T follicular helper cell (primary cell): ENCODE data around the gene QSOX2.

Experiments used
- DNase-seq: peaks from one replicate; pipeline ENCODE4 v3.0.0-alpha.2; 2020; ENCODE audit warnings: low read depth

QSOX2 gene

GRCh38 chr9:136222166-136222905, 23.3 kb downstream of the QSOX2 start:
- no peak for DNase-seq

DNA sequence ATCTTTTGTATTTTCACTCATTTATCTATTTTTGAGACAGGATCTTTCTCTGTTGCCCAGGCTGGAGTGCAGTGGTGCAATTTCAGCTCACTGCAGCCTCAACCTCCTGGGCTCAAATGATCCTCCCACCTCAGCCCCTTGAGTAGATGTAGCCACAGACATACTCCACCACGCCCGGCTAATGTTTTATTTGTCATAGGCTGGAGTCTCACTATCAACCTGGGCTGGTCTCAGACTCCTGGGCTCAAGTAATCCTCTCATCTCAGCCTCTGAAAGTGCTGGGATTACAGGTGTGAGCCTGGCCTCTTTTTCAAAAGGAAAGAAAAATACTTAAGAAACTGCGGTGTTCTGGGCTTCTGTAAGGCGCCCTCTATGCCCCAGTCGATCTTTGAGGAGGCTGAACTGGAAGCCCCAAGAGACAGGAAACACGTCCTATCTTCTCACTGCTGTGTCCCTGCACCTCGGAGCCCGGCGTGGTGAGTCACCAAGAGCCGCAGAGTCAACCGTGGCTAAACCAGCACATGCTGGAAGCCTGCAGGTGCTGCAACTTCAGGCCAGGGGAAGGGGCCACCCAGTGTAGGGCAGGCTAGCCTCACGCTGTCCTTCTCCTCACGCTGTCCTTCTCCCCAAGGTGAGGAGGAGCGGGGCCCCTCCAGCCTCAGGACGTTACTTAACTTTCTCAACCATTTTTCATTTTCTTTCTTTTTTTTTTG, 25.4 kb downstream of the QSOX2 start:
- peak; percentile 38 for DNase-seq

- DNase-seq: no peak
Observed at GRCh38 chr9:136219276-136219675, 26.3 kb downstream of the QSOX2 start.

- DNase-seq: no peak
Observed at GRCh38 chr9:136218673-136219072, 26.9 kb downstream of the QSOX2 start.

DNA sequence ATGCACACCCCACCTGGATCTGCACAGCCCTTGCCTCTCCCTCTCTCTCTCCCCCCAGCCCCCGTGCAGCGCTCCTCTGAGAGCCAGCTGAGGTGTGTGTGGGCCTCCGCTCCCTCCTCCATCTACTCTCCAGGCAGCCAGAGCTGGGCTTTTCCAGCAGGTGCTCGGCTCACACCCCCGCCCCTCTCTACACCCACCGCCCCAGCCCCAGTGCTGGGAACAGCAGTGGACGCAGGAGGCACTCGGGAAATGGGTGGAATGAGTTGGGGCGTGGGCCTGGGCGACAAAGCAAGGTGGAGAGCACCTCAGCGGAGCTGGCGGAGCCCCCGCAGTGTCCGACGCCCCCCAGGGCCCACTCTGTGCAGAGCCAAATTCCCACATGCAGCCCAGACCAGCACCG, 27.3 kb downstream of the QSOX2 start:
- DNase-seq: no peak

- no peak for DNase-seq
Observed at GRCh38 chr9:136216541-136217244, 28.9 kb downstream of the QSOX2 start.

- no peak for DNase-seq
Observed at GRCh38 chr9:136213733-136214132, 31.9 kb downstream of the QSOX2 start.

DNA sequence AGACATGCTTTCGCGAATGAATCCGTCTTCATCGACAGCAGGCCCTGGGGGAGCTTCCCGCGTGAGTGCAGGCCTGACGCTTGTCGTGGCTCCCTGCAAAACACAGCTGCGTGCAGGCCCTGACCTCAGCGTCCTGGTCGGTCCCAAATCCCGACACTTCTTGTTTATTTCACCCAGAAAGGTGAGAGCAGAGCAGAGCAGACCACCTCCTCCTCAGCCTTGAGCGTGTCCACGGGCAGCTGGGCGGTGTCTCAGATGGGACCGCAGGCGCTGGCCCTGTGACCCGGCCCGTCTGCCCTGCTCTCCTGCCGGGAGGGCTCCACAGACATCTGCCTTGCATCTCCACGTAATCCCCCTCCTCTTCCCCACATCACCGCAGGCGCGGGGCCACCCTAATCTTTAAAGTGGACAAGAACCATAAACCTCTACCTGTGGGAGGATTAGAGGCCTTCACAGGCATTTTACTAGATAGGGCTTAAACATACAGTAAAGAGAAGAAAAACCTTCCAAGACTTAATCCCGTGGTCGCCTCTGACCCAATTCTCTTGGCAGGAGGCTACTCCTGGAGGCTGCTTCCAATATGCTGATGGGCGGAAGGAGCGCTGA, 33.2 kb downstream of the QSOX2 start:
- DNase-seq: no peak

- no peak for DNase-seq
Observed at GRCh38 chr9:136211441-136212344, 33.9 kb downstream of the QSOX2 start.

DNA sequence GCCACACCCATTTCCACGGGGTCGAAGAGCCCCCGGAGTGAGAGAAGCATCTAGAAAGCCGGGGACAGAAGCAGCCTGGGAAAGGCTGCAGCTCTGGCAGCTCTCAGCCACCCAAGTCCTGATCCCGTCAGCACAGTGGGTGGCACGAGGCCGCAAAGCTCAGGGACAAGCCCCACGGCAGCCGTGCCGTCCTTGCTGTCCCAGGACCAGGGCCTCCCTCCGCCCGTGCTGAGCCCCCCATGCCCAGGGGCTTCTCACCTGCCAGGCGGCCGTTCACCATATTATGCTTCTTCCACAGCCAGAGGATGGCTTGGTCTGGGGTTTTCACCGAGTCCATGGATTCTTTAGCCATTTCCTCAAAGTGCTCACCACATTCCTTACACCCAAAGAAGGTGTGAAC, 34.6 kb downstream of the QSOX2 start:
- DNase-seq: no peak

DNA sequence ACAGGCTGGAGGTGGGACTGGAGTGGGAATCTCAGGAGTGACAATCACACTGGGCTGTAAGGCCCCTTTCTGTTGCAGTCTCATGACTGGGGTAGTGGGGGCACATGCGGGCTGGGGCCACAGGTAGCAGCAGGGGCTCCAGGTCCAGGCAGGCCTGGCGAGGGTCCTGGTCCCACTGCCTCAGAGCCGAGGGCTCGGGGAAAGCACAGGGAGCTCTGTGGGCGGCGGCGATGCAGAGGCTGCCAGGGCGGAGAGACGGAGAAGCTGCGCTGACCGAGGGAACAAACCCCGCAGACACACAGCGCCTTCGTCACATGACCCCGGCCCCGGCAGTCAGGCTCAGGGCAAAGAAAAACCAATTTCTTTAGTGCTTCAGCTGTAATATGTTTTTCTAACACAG, 35.3 kb downstream of the QSOX2 start:
- no peak for DNase-seq

GRCh38 chr9:136209786-136210185, 35.8 kb downstream of the QSOX2 start:
- no peak for DNase-seq

GRCh38 chr9:136209232-136209631, 36.4 kb downstream of the QSOX2 start:
- no peak for DNase-seq

DNA sequence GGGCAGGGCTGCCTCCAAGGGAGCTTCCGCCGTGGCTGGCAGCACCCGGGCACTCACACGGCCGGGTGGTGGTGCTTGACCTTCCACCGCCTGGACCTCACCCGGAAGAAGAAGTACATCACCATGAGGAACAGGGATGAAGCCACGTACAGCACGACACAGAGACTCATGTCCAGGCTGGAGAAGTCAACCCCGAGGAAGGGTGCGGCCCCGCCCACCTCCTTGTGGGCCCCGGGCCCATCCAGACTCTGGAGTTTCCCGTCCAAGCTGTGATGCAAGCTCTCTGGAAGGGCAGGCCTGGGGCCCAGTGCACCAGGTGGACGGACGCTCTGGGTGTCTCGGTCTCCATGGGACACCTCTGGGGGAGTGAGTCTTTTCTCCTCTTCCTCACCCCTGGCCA, 36.9 kb downstream of the QSOX2 start:
- no peak for DNase-seq

GRCh38 chr9:136207616-136208015, 38.0 kb downstream of the QSOX2 start:
- DNase-seq: no peak

- no peak for DNase-seq
Observed at GRCh38 chr9:136206602-136207275, 38.9 kb downstream of the QSOX2 start.

- DNase-seq: no peak
Observed at GRCh38 chr9:136205707-136205992, 40.0 kb downstream of the QSOX2 start.

GRCh38 chr9:136204838-136205706, 40.5 kb downstream of the QSOX2 start, which contains the start of gene LHX3:
Gene LHX3, minus strand, starts transcription at chr9:136205128. Its CDS starts 116 bp downstream, at chr9:136205012.
- DNase-seq: peak; percentile 12

DNA sequence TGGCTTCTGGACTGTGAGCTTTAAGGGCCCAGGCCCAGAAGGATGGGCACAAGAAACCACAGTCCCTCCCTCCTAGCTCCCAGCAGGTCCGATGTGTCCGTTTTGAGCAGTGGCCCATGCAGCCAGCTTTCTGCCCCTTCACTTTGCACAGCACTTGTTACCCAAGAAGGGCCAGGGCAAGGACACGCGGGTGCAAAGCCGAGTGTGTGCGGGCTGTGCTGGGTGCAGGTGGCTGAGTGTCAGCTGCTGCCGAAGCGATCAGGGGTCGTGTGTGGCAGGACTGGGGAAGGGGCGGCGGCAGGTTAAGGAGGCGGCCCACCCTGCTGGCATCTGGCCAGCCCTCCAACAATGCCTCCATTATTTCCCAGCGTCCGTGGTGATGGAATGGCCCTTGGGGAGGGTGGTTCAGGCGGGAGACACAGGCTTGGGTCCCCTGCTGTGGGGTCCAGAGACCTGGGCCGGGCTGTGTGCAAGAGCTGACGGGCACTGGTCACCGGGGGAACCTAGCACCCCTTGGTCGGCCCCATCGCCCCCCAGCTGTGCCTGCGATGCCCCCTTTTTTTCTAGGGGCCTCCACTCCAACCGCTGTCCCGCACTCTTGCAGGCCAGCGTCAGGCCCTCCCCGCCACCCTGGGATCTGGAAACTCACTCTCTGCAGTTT, 41.3 kb downstream of the QSOX2 start:
- no peak for DNase-seq
